Measurements from ENCODE around the gene PARD3. TPM values are rescaled to one million over a fixed set of nuclear protein-coding genes. Genes with fewer than 3 reads are reported as not detected.

The PARD3 gene
- total RNA-seq, 1 experiment from 2014 or later, result 154 TPM

- no peaks in the 10 kb centered on the region for H4K20me1 ChIP-seq (ENCODE audit: low read length)
- POLR2A ChIA-PET (ENCODE audit: unreplicated experiment), result no interaction called here
- no peaks in the 10 kb centered on the region for H3K4me1 ChIP-seq (ENCODE audit: insufficient read depth, low read length)
- H3K4me2 ChIP-seq (ENCODE audit: low read length), result no peak overlapping the region
- H2AFZ ChIP-seq (ENCODE audit: low read length), result no peak overlapping the region
- H3K9me2 ChIP-seq (replicated peaks; ENCODE audit: low read length), result no peaks in the 10 kb centered on the region
- CTCF ChIA-PET, result no interaction called here
- TF ChIP-seq EZH2 (IDR thresholded peaks at IDR 0.05; ENCODE audit: low read length, unreplicated experiment) (no peak), EZH2phosphoT487 (IDR thresholded peaks at IDR 0.05; ENCODE audit: borderline replicate concordance, low read length) (no peak)
- TF ChIP-seq, protein P1, sequence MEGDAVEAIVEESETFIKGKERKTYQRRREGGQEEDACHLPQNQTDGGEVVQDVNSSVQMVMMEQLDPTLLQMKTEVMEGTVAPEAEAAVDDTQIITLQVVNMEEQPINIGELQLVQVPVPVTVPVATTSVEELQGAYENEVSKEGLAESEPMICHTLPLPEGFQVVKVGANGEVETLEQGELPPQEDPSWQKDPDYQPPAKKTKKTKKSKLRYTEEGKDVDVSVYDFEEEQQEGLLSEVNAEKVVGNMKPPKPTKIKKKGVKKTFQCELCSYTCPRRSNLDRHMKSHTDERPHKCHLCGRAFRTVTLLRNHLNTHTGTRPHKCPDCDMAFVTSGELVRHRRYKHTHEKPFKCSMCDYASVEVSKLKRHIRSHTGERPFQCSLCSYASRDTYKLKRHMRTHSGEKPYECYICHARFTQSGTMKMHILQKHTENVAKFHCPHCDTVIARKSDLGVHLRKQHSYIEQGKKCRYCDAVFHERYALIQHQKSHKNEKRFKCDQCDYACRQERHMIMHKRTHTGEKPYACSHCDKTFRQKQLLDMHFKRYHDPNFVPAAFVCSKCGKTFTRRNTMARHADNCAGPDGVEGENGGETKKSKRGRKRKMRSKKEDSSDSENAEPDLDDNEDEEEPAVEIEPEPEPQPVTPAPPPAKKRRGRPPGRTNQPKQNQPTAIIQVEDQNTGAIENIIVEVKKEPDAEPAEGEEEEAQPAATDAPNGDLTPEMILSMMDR (conservative IDR thresholded peaks at IDR 0.05; ENCODE audit: low read depth, low read length), result no peak
- no peaks in the 10 kb centered on the region for H3K9me3 ChIP-seq (ENCODE audit: low read length)
- no peak overlapping the region for H3K4me3 ChIP-seq (ENCODE audit: low read length)
- H3F3A ChIP-seq (ENCODE audit: low read length, unreplicated experiment), result no peaks in the 10 kb centered on the region
- H3K79me2 ChIP-seq (ENCODE audit: low read length), result no peaks in the 10 kb centered on the region
- no peak overlapping the region for H3K9ac ChIP-seq (ENCODE audit: low read length)
- H3K27me3 ChIP-seq (ENCODE audit: low read length), result no peaks in the 10 kb centered on the region
- no peak overlapping the region for H3K27ac ChIP-seq (ENCODE audit: low read length)
- no peak for ATAC-seq
- no TSS peak for BruUV-seq (replicated peaks)
- H3K36me3 ChIP-seq (ENCODE audit: low read depth, low read length), result no peaks in the 10 kb centered on the region
- intact Hi-C loops (cut with micrococcal nuclease), result no loop called here
- DNase-seq, result no peak
These were observed 353.0 kb downstream of the PARD3 start for GRCh38 chr10:34462056-34462455.

GRCh38 chr10:34454590-34455261, 360.4 kb downstream of the PARD3 start:
- Histone ChIP-seq H3K27ac (ENCODE audit: low read length) (no peak overlapping the region), H3F3A (ENCODE audit: low read length, unreplicated experiment) (no peaks in the 10 kb centered on the region), H3K4me1 (ENCODE audit: insufficient read depth, low read length) (no peaks in the 10 kb centered on the region), H3K36me3 (ENCODE audit: low read depth, low read length) (no peaks in the 10 kb centered on the region), H3K9me2 (replicated peaks; ENCODE audit: low read length) (no peaks in the 10 kb centered on the region), H2AFZ (ENCODE audit: low read length) (no peak overlapping the region), H3K4me3 (ENCODE audit: low read length) (no peak overlapping the region), H3K27me3 (ENCODE audit: low read length) (no peaks in the 10 kb centered on the region), H3K79me2 (ENCODE audit: low read length) (no peaks in the 10 kb centered on the region), H4K20me1 (ENCODE audit: low read length) (no peaks in the 10 kb centered on the region), H3K9ac (ENCODE audit: low read length) (no peak overlapping the region), H3K9me3 (ENCODE audit: low read length) (no peaks in the 10 kb centered on the region), H3K4me2 (ENCODE audit: low read length) (no peak overlapping the region)
- DNase-seq (no peak), ATAC-seq (no peak)
- no TSS peak for BruUV-seq (replicated peaks)
- CTCF ChIA-PET, result no interaction called here
- POLR2A ChIA-PET (ENCODE audit: unreplicated experiment), result interaction anchor here (0.5 kb wide), 1 partner anchor 9 kb away, joined by 3 read pairs; no protein-coding TSS in a partner anchor
- TF ChIP-seq EZH2phosphoT487 (IDR thresholded peaks at IDR 0.05; ENCODE audit: borderline replicate concordance, low read length) (no peak), EZH2 (IDR thresholded peaks at IDR 0.05; ENCODE audit: low read length, unreplicated experiment) (no peak)
- TF ChIP-seq, protein P1 (conservative IDR thresholded peaks at IDR 0.05; ENCODE audit: low read depth, low read length), result no peak
- intact Hi-C loops (cut with micrococcal nuclease), result loop anchor here (2.0 kb wide), 1 partner anchor 14 kb away; no protein-coding TSS in a partner anchor

- Histone ChIP-seq H3K9ac (ENCODE audit: low read length) (no peak overlapping the region), H3F3A (ENCODE audit: low read length, unreplicated experiment) (no peaks in the 10 kb centered on the region), H3K9me2 (replicated peaks; ENCODE audit: low read length) (no peaks in the 10 kb centered on the region), H3K9me3 (ENCODE audit: low read length) (no peaks in the 10 kb centered on the region), H4K20me1 (ENCODE audit: low read length) (no peaks in the 10 kb centered on the region), H2AFZ (ENCODE audit: low read length) (no peak overlapping the region), H3K79me2 (ENCODE audit: low read length) (no peaks in the 10 kb centered on the region), H3K27me3 (ENCODE audit: low read length) (no peaks in the 10 kb centered on the region), H3K4me1 (ENCODE audit: insufficient read depth, low read length) (no peaks in the 10 kb centered on the region), H3K4me3 (ENCODE audit: low read length) (no peak overlapping the region), H3K4me2 (ENCODE audit: low read length) (no peak overlapping the region), H3K27ac (ENCODE audit: low read length) (no peak overlapping the region), H3K36me3 (ENCODE audit: low read depth, low read length) (no peaks in the 10 kb centered on the region)
- ATAC-seq (no peak), DNase-seq (no peak)
- ChIA-PET POLR2A (ENCODE audit: unreplicated experiment) (no interaction called here), CTCF (no interaction called here)
- no TSS peak for BruUV-seq (replicated peaks)
- intact Hi-C loops (cut with micrococcal nuclease), result no loop called here
- TF ChIP-seq, protein P1 (conservative IDR thresholded peaks at IDR 0.05; ENCODE audit: low read depth, low read length), result no peak
- TF ChIP-seq EZH2 (IDR thresholded peaks at IDR 0.05; ENCODE audit: low read length, unreplicated experiment) (no peak), EZH2phosphoT487 (IDR thresholded peaks at IDR 0.05; ENCODE audit: borderline replicate concordance, low read length) (no peak)
These were observed 365.3 kb downstream of the PARD3 start for GRCh38 chr10:34449836-34450235.
